Glutamatergic neuron (in vitro differentiated cells): ENCODE results near the gene TOMM34. TPM values are rescaled to one million over a fixed set of nuclear protein-coding genes. Genes with fewer than 3 reads are reported as not detected.

ENCODE experiments used
- DNase-seq: peaks from one replicate; pipeline ENCODE4 v3.0.0; 2022
- H3K27ac Mint-ChIP-seq: one replicate; pipeline ENCODE4 v1.8.0; 2020; ENCODE audit warnings: mild to moderate bottlenecking, mixed read lengths, inconsistent platforms; ENCODE audit not compliant: unreplicated experiment
- H3K27me3 Mint-ChIP-seq: one replicate; pipeline ENCODE4 v1.8.0; 2020; ENCODE audit warnings: mild to moderate bottlenecking, moderate library complexity, mixed read lengths, inconsistent platforms; ENCODE audit not compliant: unreplicated experiment
- H3K36me3 Mint-ChIP-seq: one replicate; pipeline ENCODE4 v1.8.0; 2020; ENCODE audit warnings: mild to moderate bottlenecking, mixed read lengths, inconsistent platforms; ENCODE audit not compliant: unreplicated experiment
- H3K4me1 Mint-ChIP-seq: one replicate; pipeline ENCODE4 v1.8.0; 2020; ENCODE audit warnings: mild to moderate bottlenecking, low read depth, mixed read lengths, inconsistent platforms; ENCODE audit not compliant: unreplicated experiment
- H3K4me3 Mint-ChIP-seq: one replicate; pipeline ENCODE4 v1.8.0; 2020; ENCODE audit warnings: mild to moderate bottlenecking, mixed read lengths, inconsistent platforms; ENCODE audit not compliant: unreplicated experiment
- H3K9me3 Mint-ChIP-seq: one replicate; pipeline ENCODE4 v1.8.0; 2020; ENCODE audit warnings: mild to moderate bottlenecking, moderate library complexity, mixed read lengths, inconsistent platforms; ENCODE audit not compliant: unreplicated experiment
- total RNA-seq: library from RNA; stranded (reverse); fragmentation: NEBNext Ultra II Directional; extraction: Animal tissue kit (Norgen Biotek cat#: 25700); gene quantifications from one replicate; pipeline ENCODE4 v1.2.1, GENCODE V29; 2021; ENCODE audit not compliant: unreplicated experiment
- TF ChIP-seq, protein P1 (sequence below): fragments of 200-600 bp; sonication (generic); IDR thresholded peaks from one replicate; pipeline ENCODE4 v1.5.0; 2021; ENCODE audit not compliant: partially characterized antibody, unreplicated experiment

The TOMM34 gene
- total RNA-seq, 1 donor from 2014 or later = 10.8 TPM

DNA sequence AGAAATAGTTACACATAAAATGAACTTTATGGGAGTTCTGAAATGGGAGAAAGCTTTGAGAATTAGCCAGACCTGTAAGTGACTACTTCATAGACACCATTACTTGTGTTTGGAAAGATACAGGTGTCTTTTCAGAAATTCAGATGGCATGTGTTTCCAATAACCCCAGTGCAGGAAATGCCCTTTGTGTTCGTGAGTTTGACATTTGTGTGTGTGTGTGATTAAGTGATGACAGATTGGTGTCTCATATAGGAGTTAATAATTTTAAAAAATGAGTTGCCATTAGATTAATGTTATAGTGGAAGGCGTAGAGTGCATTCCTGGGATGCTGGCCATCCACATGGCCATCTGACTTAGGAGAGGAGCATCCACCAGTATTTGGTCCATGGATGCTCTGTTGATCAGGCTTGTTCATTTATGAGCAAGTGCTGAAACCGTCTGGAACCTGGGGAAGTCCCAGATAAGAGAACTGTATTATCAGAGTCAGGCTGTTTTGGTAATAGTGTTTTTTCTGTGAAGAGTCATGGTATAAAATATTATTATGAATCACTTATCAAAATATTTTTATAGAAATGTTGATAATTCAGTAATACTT is 9.2 kb upstream of the TOMM34 start:
- DNase-seq = no peak
- TF ChIP-seq, protein P1, sequence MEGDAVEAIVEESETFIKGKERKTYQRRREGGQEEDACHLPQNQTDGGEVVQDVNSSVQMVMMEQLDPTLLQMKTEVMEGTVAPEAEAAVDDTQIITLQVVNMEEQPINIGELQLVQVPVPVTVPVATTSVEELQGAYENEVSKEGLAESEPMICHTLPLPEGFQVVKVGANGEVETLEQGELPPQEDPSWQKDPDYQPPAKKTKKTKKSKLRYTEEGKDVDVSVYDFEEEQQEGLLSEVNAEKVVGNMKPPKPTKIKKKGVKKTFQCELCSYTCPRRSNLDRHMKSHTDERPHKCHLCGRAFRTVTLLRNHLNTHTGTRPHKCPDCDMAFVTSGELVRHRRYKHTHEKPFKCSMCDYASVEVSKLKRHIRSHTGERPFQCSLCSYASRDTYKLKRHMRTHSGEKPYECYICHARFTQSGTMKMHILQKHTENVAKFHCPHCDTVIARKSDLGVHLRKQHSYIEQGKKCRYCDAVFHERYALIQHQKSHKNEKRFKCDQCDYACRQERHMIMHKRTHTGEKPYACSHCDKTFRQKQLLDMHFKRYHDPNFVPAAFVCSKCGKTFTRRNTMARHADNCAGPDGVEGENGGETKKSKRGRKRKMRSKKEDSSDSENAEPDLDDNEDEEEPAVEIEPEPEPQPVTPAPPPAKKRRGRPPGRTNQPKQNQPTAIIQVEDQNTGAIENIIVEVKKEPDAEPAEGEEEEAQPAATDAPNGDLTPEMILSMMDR = no peak
- Mint-ChIP-seq H3K4me1 (no peaks in the 10 kb centered on the region), H3K27me3 (peaks cover 2% of the 10 kb centered on the region), H3K4me3 (no peak overlapping the region), H3K9me3 (peaks cover 1% of the 10 kb centered on the region), H3K36me3 (no peaks in the 10 kb centered on the region), H3K27ac (no peak overlapping the region)

GRCh38 chr20:44967207-44967807 is 7.1 kb upstream of the TOMM34 start:
- no peaks in the 10 kb centered on the region for H3K36me3 Mint-ChIP-seq

GRCh38 chr20:44966030-44966961 is 6.1 kb upstream of the TOMM34 start, which contains the start of gene STK4:
STK4 (plus strand) TSS chr20:44966512; CDS start chr20:44966569, 57 bp downstream.
- Mint-ChIP-seq H3K4me1 (peaks cover 4% of the 10 kb centered on the region), H3K27me3 (peaks cover 7% of the 10 kb centered on the region), H3K9me3 (peaks cover 1% of the 10 kb centered on the region), H3K36me3 (no peaks in the 10 kb centered on the region), H3K4me3 (peak within 1 kb of the TSS; percentile 98), H3K27ac (peak within 1 kb of the TSS; percentile 87)
- peak; percentile 95 for DNase-seq
- TF ChIP-seq, protein P1 = peak; percentile 34

More at GRCh38 chr20:44967207-44967807, 7.1 kb upstream of the TOMM34 start:
- Mint-ChIP-seq H3K4me1 (peaks cover 4% of the 10 kb centered on the region), H3K27me3 (peaks cover 7% of the 10 kb centered on the region), H3K9me3 (peaks cover 1% of the 10 kb centered on the region), H3K27ac (peak overlapping the region; percentile 87), H3K4me3 (peak overlapping the region; percentile 98)
- TF ChIP-seq, protein P1 = no peak
- DNase-seq = no peak

- H3K27ac Mint-ChIP-seq = peak overlapping the region; percentile 7
- H3K9me3 Mint-ChIP-seq = peaks cover 1% of the 10 kb centered on the region
- TF ChIP-seq, protein P1 = no peak
- peak overlapping the region; percentile 98 for H3K4me3 Mint-ChIP-seq
- DNase-seq = no peak
- H3K36me3 Mint-ChIP-seq = no peaks in the 10 kb centered on the region
- H3K4me1 Mint-ChIP-seq = peaks cover 4% of the 10 kb centered on the region
- H3K27me3 Mint-ChIP-seq = peaks cover 7% of the 10 kb centered on the region
Observed at GRCh38 chr20:44965651-44966029, 5.4 kb upstream of the TOMM34 start.
